ENCODE measurements around the gene AZGP1. TPM values are rescaled to one million over a fixed set of nuclear protein-coding genes. Genes with fewer than 3 reads are reported as not detected.
A peak's percentile ranks its signal among the peaks of the same experiment; 100 is the strongest.
"Not testable (repeated sequence)": the region's sequence is repeated elsewhere in the genome, so short reads cannot be mapped to it uniquely, and the experiment has no call there.

AZGP1 gene
- total and polyA plus RNA-seq, 2 of the 13 experiments (the other 11 are each of a cell fraction or from before 2014, with no cell fraction given), result 93.8 to 229 TPM

DNA sequence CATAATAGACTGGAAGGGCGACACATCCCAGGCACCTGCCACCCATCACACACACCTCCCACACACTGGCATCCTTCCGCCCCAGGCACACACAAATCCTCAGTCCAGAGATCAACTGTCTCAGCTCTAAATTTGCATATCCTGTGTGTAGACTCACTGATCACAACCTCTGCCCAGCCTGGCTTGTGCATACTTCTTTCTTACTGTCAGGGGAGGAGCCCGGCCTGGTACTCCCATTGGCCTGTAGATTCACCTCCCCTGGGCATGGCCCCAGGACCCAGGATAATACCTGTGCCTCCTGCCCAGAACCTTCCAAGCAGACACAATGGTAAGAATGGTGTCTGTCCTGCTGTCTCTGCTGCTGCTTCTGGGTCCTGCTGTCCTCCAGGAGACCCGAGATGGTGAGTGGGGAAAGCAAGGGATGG is 4.6 kb upstream of the AZGP1 start:
- BruUV-seq (replicated peaks); H3K79me2 ChIP-seq (ENCODE audit: insufficient read depth, low read length); H3K36me3 ChIP-seq (replicated peaks in 1 of 2; ENCODE audit: control insufficient read depth in 1 of 2, insufficient read depth in 2 of 2, low read length in 2 of 2); H4K20me1 ChIP-seq (ENCODE audit: insufficient read depth, low read length); H3K9me3 ChIP-seq (ENCODE audit: low read length); intact Hi-C loops (cut with micrococcal nuclease; ENCODE audit: unreplicated experiment); H3K27me3 ChIP-seq (ENCODE audit: control insufficient read depth in 1 of 2, insufficient read depth in 2 of 2, low read length in 2 of 2): not testable (repeated sequence)
- DNase-seq (ENCODE audit: low spot score) (peak; percentile 64), ATAC-seq (peak; percentile 80), FAIRE-seq (peak; percentile 58)
- in situ Hi-C loops (cut with HindIII; ENCODE audit: extremely low pct_ligation_motif_present, low pct_unique_long_range_greater_than_20kb), result loop anchor here (5.0 kb wide), 1 partner anchor 1307 kb away; no protein-coding TSS in a partner anchor
- H3K4me3 ChIP-seq (replicated peaks in 1 of 3; ENCODE audit: insufficient read depth in 1 of 3, low read depth in 2 of 3, low read length in 3 of 3), result peak overlapping the region in 2 of 3 experiments; percentile 55 to 63; a peak in 3 of 6 replicates
- 3% methylated on average over 3 of the region's 4 CpGs for WGBS (ENCODE audit: low lambda C conversion rate)
- H2AFZ ChIP-seq (ENCODE audit: low read length), result peak overlapping the region; percentile 86
- CTCF ChIA-PET (ENCODE audit: low intra/inter-chr PET ratio, low total read pairs), result interaction anchor here (0.9 to 1.7 kb wide), 2 partner anchors 10 to 13 kb away, joined by 3 to 8 read pairs; no protein-coding TSS in a partner anchor
- POLR2A ChIA-PET, result interaction anchor here (0.7 to 2.5 kb wide), 10 partner anchors 9 to 1309 kb away, joined by 3 to 13 read pairs (median 4); partner anchors contain the start of genes GJC3 and TRIM4
- TF ChIP-seq ZFX (CRISPR knock-in tag; IDR thresholded peaks at IDR 0.05; ENCODE audit: low read depth) (peak; percentile 30; the same call in 1 of the 2 replicates), ZKSCAN5 (CRISPR knock-in tag; IDR thresholded peaks at IDR 0.05) (peak; percentile 90), HIC2 (CRISPR knock-in tag; IDR thresholded peaks at IDR 0.05; ENCODE audit: low read depth) (peak; percentile 44; the same call in 1 of the 2 replicates), SAP130 (CRISPR knock-in tag; IDR thresholded peaks at IDR 0.05; ENCODE audit: low read depth) (peak; percentile 39), ZNF687 (CRISPR knock-in tag; IDR thresholded peaks at IDR 0.05) (peak; percentile 29), PAXIP1 (CRISPR knock-in tag; conservative IDR thresholded peaks at IDR 0.05) (0 out of 2 replicates have a peak, but pooled peaks have one; percentile 19), POLR2G (IDR thresholded peaks at IDR 0.05; ENCODE audit: low read depth, low read length) (peak; percentile 35; the same call in 1 of the 2 replicates), POLR2A (IDR thresholded peaks at IDR 0.05; ENCODE audit: insufficient read depth in 1 of 2, low read depth in 2 of 2, low read length in 2 of 2) (peak in 1 of 2 experiments; percentile 40; a peak in 1 of 4 replicates)
- TF ChIP-seq, protein P1, sequence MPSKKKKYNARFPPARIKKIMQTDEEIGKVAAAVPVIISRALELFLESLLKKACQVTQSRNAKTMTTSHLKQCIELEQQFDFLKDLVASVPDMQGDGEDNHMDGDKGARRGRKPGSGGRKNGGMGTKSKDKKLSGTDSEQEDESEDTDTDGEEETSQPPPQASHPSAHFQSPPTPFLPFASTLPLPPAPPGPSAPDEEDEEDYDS (CRISPR knock-in tag; IDR thresholded peaks at IDR 0.05), result peak; percentile 53; the same call in 1 of the 2 replicates
- peaks cover 41% of the 10 kb centered on the region for H3K4me1 ChIP-seq (ENCODE audit: insufficient read depth, low read length)
- H3K27ac ChIP-seq (ENCODE audit: extremely low read length, insufficient read depth, low read length), result peak overlapping the region; percentile 27
- H3K9ac ChIP-seq (ENCODE audit: insufficient read depth, low read depth, low read length), result peak overlapping the region; percentile 40; the same call in 1 of the 2 replicates
- peak overlapping the region; percentile 84 for H3K4me2 ChIP-seq (ENCODE audit: low read depth, low read length)

Data from HepG2 (cell line).